ENCODE data around the gene CDC14B. TPM values are rescaled to one million over a fixed set of nuclear protein-coding genes. Genes with fewer than 3 reads are reported as not detected.

The CDC14B gene
- total RNA-seq, 4 donors from 2014 or later: 19.8 to 28.8 (median 23.6) TPM

DNA sequence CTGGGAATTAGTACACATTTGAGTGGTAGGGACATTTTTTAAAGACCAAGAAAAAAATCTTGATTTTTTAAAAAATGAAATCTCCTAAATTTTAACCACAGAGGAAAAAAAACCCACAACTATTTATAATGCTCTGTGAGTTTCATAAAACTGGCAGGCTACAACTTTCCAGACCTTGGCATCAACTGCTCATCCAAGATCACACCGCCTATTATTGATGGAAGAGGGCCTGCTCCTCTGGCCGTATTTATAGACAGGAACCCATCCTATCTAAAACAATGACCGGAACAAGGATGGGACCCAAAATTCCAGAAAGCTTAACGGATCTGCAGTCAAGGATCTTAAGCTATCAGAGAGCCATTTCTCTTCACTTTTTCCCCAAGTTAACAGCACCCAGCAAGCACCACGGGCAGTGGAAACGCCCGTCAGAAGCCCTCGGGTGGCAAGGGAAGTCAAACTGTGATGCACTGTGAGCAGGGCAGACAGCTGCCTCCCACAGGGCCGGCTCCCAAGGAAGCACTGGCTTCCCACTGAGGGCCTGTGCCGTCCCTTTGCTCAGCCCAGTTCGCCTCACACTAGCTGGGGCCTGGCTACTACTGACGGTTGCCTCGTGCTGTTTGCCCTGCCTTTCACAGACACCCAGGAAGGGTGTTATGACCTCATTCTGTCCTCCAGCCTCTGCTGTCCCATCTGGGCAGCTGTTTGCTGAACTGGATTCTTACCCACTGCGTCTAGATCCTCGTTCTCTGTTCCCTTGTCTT, 62.8 kb downstream of the CDC14B start:
- TF ChIP-seq POLR2A (IDR thresholded peaks at IDR 0.05): no peak
- no peak for TF ChIP-seq EP300 (IDR thresholded peaks at IDR 0.05)
- TF ChIP-seq POLR2AphosphoS5 (IDR thresholded peaks at IDR 0.05): no peak
- TF ChIP-seq, protein P1, sequence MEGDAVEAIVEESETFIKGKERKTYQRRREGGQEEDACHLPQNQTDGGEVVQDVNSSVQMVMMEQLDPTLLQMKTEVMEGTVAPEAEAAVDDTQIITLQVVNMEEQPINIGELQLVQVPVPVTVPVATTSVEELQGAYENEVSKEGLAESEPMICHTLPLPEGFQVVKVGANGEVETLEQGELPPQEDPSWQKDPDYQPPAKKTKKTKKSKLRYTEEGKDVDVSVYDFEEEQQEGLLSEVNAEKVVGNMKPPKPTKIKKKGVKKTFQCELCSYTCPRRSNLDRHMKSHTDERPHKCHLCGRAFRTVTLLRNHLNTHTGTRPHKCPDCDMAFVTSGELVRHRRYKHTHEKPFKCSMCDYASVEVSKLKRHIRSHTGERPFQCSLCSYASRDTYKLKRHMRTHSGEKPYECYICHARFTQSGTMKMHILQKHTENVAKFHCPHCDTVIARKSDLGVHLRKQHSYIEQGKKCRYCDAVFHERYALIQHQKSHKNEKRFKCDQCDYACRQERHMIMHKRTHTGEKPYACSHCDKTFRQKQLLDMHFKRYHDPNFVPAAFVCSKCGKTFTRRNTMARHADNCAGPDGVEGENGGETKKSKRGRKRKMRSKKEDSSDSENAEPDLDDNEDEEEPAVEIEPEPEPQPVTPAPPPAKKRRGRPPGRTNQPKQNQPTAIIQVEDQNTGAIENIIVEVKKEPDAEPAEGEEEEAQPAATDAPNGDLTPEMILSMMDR (IDR thresholded peaks at IDR 0.05): no peak
- peaks cover 0 to 20% of the 10 kb centered on the region in 2 donors for H3K36me3 ChIP-seq
- WGBS, 2 donors (ENCODE audit: low coverage in 1 of 2): 77 to 78% methylated on average over 7 to 9 of the region's 15 CpGs
- H3K4me1 ChIP-seq: peaks cover 0 to 26% (median 0%) of the 10 kb centered on the region in 3 donors
- no peaks in the 10 kb centered on the region for H3K9me3 ChIP-seq
- H3K4me3 ChIP-seq: no peak overlapping the region
- H3K27me3 ChIP-seq: no peaks in the 10 kb centered on the region
- H3K27ac ChIP-seq: peak overlapping the region in 3 of 4 donors; percentile 53 to 72 (median 60)
- ATAC-seq: no peak

DNA sequence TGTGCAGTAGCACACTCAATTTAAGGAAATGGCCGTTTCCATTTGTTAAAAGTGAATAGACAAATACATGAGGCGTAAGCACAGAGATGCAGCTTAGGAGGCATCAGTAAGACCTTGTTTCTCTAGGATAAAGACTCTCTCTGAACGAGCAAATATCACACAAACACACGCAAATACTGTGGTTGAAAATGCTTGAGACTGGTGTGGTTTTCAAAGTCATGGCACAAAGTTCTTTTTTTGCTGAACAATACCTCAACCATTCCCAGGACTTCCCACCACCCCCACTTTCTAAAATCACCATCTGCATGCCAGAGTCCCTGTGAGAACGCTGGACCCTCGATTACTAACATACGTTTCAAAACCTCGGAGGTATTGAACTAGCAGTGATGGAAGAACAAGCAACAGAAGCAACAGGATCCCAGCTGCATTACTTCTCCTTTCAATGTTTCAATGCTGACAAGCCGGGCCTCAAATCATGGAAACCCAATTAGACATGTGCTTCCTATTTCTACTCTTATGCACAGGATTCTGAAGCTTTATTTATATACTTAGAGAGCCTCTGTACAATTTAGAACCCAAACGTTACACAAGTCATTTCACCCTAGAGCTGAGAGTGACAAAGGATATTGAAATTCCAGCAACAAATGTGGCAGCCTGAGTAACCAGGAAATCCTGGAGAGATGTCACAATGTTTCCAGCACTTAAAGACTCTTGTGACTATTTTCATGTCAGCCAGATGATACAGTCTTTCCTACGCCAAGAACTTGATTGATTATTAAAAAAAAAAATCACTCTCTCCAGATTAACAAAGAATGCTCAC, 63.9 kb downstream of the CDC14B start:
- peak; percentile 48 for ATAC-seq
- Histone ChIP-seq H3K27me3 (no peaks in the 10 kb centered on the region), H3K27ac (peak overlapping the region in 2 of 4 donors; percentile 32 to 45), H3K9me3 (no peaks in the 10 kb centered on the region), H3K36me3 (peaks cover 0 to 17% of the 10 kb centered on the region in 2 donors), H3K4me1 (peaks cover 0 to 26% (median 0%) of the 10 kb centered on the region in 3 donors), H3K4me3 (no peak overlapping the region)
- TF ChIP-seq, protein P1 (IDR thresholded peaks at IDR 0.05): no peak
- TF ChIP-seq POLR2AphosphoS5 (IDR thresholded peaks at IDR 0.05): peak; percentile 46
- 53 to 64% methylated on average over 9 to 11 of the region's 11 CpGs for WGBS, 2 donors (ENCODE audit: low coverage in 1 of 2)

DNA sequence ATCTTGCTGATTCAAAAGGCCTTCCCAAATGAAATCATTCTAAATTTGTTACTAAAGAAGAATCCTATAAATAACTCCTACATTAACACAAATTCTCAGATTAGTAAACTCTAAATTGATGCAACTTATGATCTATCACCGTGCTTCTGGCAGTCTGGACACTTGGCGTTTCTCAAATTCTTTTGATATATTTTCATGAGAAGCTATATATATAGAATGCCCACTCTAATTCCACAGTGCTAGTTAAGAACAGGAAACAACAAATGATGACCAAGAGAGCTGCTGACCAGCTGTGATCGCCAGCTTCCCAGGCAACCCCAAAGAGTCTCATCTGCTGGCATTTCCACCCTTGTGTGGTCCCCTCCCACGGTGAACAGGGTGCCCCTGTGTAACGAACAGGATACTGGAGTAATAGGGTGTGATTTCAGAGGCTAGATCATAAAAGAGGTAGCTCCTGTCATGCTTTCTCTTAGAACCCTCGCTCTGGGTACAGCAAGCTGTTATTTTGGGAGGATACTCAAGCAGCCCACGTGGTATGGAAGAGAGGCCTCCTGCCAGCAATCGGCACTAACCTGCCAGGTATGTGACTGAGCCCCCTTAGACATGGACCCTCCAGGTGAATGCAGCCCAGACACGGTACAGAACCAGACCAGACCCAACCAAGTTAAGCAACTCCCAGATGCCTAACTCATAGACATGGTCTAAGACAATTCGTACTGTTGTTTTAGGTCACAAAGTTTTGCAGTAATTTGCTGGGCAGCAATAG, 64.7 kb downstream of the CDC14B start:
- ATAC-seq: no peak
- no peaks in the 10 kb centered on the region for H3K9me3 ChIP-seq
- H3K27me3 ChIP-seq: no peaks in the 10 kb centered on the region
- H3K4me3 ChIP-seq: no peak overlapping the region
- H3K36me3 ChIP-seq: peaks cover 0 to 13% of the 10 kb centered on the region in 2 donors
- 71 to 93% methylated on average over 4 of the region's 10 CpGs for WGBS, 2 donors (ENCODE audit: low coverage in 1 of 2)
- H3K4me1 ChIP-seq: peaks cover 0 to 26% (median 0%) of the 10 kb centered on the region in 3 donors
- TF ChIP-seq EP300 (IDR thresholded peaks at IDR 0.05): no peak
- no peak for TF ChIP-seq POLR2AphosphoS5 (IDR thresholded peaks at IDR 0.05)
- TF ChIP-seq POLR2A (IDR thresholded peaks at IDR 0.05): no peak
- TF ChIP-seq, protein P1 (IDR thresholded peaks at IDR 0.05): no peak
- H3K27ac ChIP-seq: peak overlapping the region in 1 of 4 donors; percentile 16

DNA sequence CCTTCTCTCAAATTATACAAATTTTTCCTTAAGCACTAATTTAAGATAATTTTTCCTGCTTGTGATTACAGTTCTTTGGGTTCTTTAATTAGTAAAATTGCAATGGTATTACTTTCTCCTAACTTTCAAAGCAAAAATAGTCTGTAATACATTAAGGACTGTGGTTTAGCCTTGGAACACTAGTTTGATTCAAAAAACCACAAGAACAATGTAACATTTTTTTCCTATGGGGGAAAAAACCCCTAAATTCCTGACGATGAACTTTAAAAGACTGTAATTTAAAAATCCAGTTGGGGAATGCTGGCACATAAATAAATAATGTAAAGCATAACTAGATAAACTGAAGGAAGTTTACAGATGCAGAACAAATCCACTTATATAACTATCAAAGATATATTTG, 65.3 kb downstream of the CDC14B start:
- no peak for ATAC-seq
- Histone ChIP-seq H3K4me1 (peaks cover 0 to 26% (median 0%) of the 10 kb centered on the region in 3 donors), H3K27ac (peak overlapping the region in 1 of 4 donors; percentile 6), H3K9me3 (no peaks in the 10 kb centered on the region), H3K36me3 (peaks cover 0 to 20% of the 10 kb centered on the region in 2 donors), H3K27me3 (no peaks in the 10 kb centered on the region), H3K4me3 (no peak overlapping the region)
- 62 to 90% methylated on average over 1 of the region's 1 CpG for WGBS, 2 donors (ENCODE audit: low coverage in 1 of 2)
- TF ChIP-seq, protein P1 (IDR thresholded peaks at IDR 0.05): no peak
- no peak for TF ChIP-seq POLR2AphosphoS5 (IDR thresholded peaks at IDR 0.05)
- TF ChIP-seq EP300 (IDR thresholded peaks at IDR 0.05): no peak
- no peak for TF ChIP-seq POLR2A (IDR thresholded peaks at IDR 0.05)

All from gastroesophageal sphincter (tissue), 4 donors.